Chondrocyte (in vitro differentiated cells): ENCODE results near the gene MRPL58. TPM values are rescaled to one million over a fixed set of nuclear protein-coding genes. Genes with fewer than 3 reads are reported as not detected.

ENCODE experiments used
- DNase-seq: peaks from one replicate; pipeline ENCODE4 v3.0.0; 2021; ENCODE audit warnings: mixed read lengths, low spot score
- H3K27ac Mint-ChIP-seq: one replicate; pipeline ENCODE4 v1.8.0; 2021; ENCODE audit warnings: mild to moderate bottlenecking, moderate library complexity, mixed read lengths; ENCODE audit not compliant: unreplicated experiment
- H3K27me3 Mint-ChIP-seq: 2 replicates; pipeline ENCODE4 v1.8.0; 2021; ENCODE audit warnings: low read depth, mixed read lengths
- H3K36me3 Mint-ChIP-seq: 2 replicates; pipeline ENCODE4 v1.8.0; 2021; ENCODE audit warnings: low read depth, mixed read lengths
- H3K4me1 Mint-ChIP-seq: 2 replicates; pipeline ENCODE4 v1.8.0; 2021; ENCODE audit warnings: low read depth, mild to moderate bottlenecking, mixed read lengths
- H3K4me3 Mint-ChIP-seq: one replicate; pipeline ENCODE4 v1.8.0; 2021; ENCODE audit warnings: mild to moderate bottlenecking, moderate library complexity, mixed read lengths; ENCODE audit not compliant: unreplicated experiment
- H3K9me3 Mint-ChIP-seq: 2 replicates; pipeline ENCODE4 v1.8.0; 2021; ENCODE audit warnings: low read depth, mixed read lengths
- CTCF ChIP-seq: fragments of 200-600 bp; sonication (generic); IDR thresholded peaks from 2 replicates; pipeline ENCODE4 v1.5.0; 2021; ENCODE audit warnings: antibody characterized with exemption, mild to moderate bottlenecking, moderate library complexity
- total RNA-seq: library from RNA; stranded (reverse); gene quantifications from 3 replicates; pipeline ENCODE4 v1.2.1, GENCODE V29; 2021

MRPL58 gene
- total RNA-seq, 1 donor from 2014 or later, result 18.9 TPM

GRCh38 chr17:74990581-74991105 is 21.8 kb upstream of the MRPL58 start:
- peak overlapping the region; percentile 2 for H3K27ac Mint-ChIP-seq
- no peak for TF ChIP-seq CTCF
- H3K36me3 Mint-ChIP-seq, result peaks cover 5% of the 10 kb centered on the region
- H3K4me3 Mint-ChIP-seq, result no peak overlapping the region
- peaks cover 44% of the 10 kb centered on the region for H3K4me1 Mint-ChIP-seq
- H3K27me3 Mint-ChIP-seq, result no peaks in the 10 kb centered on the region
- H3K9me3 Mint-ChIP-seq, result no peaks in the 10 kb centered on the region
- DNase-seq, result no peak

DNA sequence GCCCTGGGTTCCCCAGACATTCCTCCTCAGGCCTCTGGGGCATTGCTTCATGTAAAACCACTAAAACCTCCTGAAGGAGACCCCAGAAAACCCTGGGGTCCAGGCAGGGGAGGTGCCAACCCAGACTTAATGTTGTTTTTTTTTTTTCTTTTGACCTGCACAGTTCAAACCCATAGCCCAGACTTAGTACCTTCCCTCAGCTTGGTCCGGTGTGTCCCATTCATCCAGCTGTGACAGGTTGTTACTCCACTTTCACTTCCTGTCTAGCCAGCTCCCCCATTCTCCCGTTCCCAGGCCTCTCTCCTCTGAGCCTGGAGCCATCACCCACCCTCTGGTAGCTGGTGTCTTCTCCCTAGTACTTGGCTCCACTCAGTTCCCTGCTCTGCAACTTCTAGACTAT is 20.2 kb upstream of the MRPL58 start:
- no peak for TF ChIP-seq CTCF
- Mint-ChIP-seq H3K4me3 (no peak overlapping the region), H3K9me3 (no peaks in the 10 kb centered on the region), H3K27ac (peak overlapping the region; percentile 74), H3K4me1 (peaks cover 37% of the 10 kb centered on the region), H3K36me3 (peaks cover 7% of the 10 kb centered on the region), H3K27me3 (no peaks in the 10 kb centered on the region)
- no peak for DNase-seq

- Mint-ChIP-seq H3K4me1 (peaks cover 24% of the 10 kb centered on the region), H3K27me3 (no peaks in the 10 kb centered on the region), H3K36me3 (peaks cover 7% of the 10 kb centered on the region), H3K4me3 (no peak overlapping the region), H3K9me3 (no peaks in the 10 kb centered on the region), H3K27ac (no peak overlapping the region)
- TF ChIP-seq CTCF, result no peak
- no peak for DNase-seq
Observed at GRCh38 chr17:74994440-74994839, 18.0 kb upstream of the MRPL58 start.

GRCh38 chr17:74995847-74996246 is 16.6 kb upstream of the MRPL58 start:
- peaks cover 15% of the 10 kb centered on the region for H3K4me1 Mint-ChIP-seq
- H3K9me3 Mint-ChIP-seq, result no peaks in the 10 kb centered on the region
- H3K36me3 Mint-ChIP-seq, result peaks cover 5% of the 10 kb centered on the region
- DNase-seq, result no peak
- no peaks in the 10 kb centered on the region for H3K27me3 Mint-ChIP-seq
- TF ChIP-seq CTCF, result no peak
- no peak overlapping the region for H3K27ac Mint-ChIP-seq
- H3K4me3 Mint-ChIP-seq, result no peak overlapping the region

- Mint-ChIP-seq H3K36me3 (peaks cover 9% of the 10 kb centered on the region), H3K4me3 (no peak overlapping the region), H3K4me1 (no peaks in the 10 kb centered on the region), H3K27ac (no peak overlapping the region), H3K9me3 (no peaks in the 10 kb centered on the region), H3K27me3 (no peaks in the 10 kb centered on the region)
- DNase-seq, result no peak
- no peak for TF ChIP-seq CTCF
Observed at GRCh38 chr17:74998783-74999182, 13.7 kb upstream of the MRPL58 start.
